Measurements from ENCODE around the gene PTBP1.

- TF ChIP-seq CTCF (IDR thresholded peaks at IDR 0.05; ENCODE audit: poor library complexity, severe bottlenecking) (no peak), TAF1 (IDR thresholded peaks at IDR 0.05; ENCODE audit: low read depth) (no peak), REST (IDR thresholded peaks at IDR 0.05; ENCODE audit: borderline replicate concordance) (no peak)
Observed at GRCh38 chr19:752652-753517, 44.4 kb upstream of the PTBP1 start.
